SH-SY5Y (cell line): ENCODE measurements around the gene SETBP1.

Experiments used
- GATA2 ChIP-seq: IDR thresholded peaks from 2 replicates; pipeline ENCODE4 v1.6.1; 2011; ENCODE audit warnings: mild to moderate bottlenecking, low read depth, low read length
- GATA3 ChIP-seq: IDR thresholded peaks from 2 replicates; pipeline ENCODE4 v1.6.1; 2011; ENCODE audit warnings: low read depth, mild to moderate bottlenecking, low read length, moderate library complexity

Gene SETBP1

GRCh38 chr18:45014047-45014501 lies 333.4 kb downstream of the SETBP1 start:
- TF ChIP-seq GATA2: no peak

GRCh38 chr18:45015788-45016128 lies 335.1 kb downstream of the SETBP1 start:
- TF ChIP-seq GATA2: no peak

- TF ChIP-seq GATA3: no peak
- TF ChIP-seq GATA2: no peak
Measured at GRCh38 chr18:45019469-45019868, 338.8 kb downstream of the SETBP1 start.

GRCh38 chr18:45023519-45023918 lies 342.8 kb downstream of the SETBP1 start:
- TF ChIP-seq GATA3 (no peak), GATA2 (no peak)

GRCh38 chr18:45024357-45025088 lies 343.8 kb downstream of the SETBP1 start:
- TF ChIP-seq GATA3: no peak
- TF ChIP-seq GATA2: no peak

GRCh38 chr18:45025089-45025450 lies 344.4 kb downstream of the SETBP1 start:
- no peak for TF ChIP-seq GATA2
- no peak for TF ChIP-seq GATA3

- TF ChIP-seq GATA2: no peak
- TF ChIP-seq GATA3: no peak
Measured at GRCh38 chr18:45026162-45026561, 345.5 kb downstream of the SETBP1 start.

- no peak for TF ChIP-seq GATA2
- no peak for TF ChIP-seq GATA3
Measured at GRCh38 chr18:45034179-45034578, 353.5 kb downstream of the SETBP1 start.

GRCh38 chr18:45037618-45038017 lies 356.9 kb downstream of the SETBP1 start:
- TF ChIP-seq GATA2 (no peak), GATA3 (no peak)

GRCh38 chr18:45039376-45039775 lies 358.7 kb downstream of the SETBP1 start:
- no peak for TF ChIP-seq GATA2
- TF ChIP-seq GATA3: no peak

GRCh38 chr18:45040879-45041278 lies 360.2 kb downstream of the SETBP1 start:
- TF ChIP-seq GATA2 (no peak), GATA3 (no peak)

GRCh38 chr18:45044787-45045186 lies 364.1 kb downstream of the SETBP1 start:
- TF ChIP-seq GATA2: no peak
- no peak for TF ChIP-seq GATA3

GRCh38 chr18:45046228-45046627 lies 365.5 kb downstream of the SETBP1 start:
- TF ChIP-seq GATA3: no peak
- no peak for TF ChIP-seq GATA2

- no peak for TF ChIP-seq GATA2
- no peak for TF ChIP-seq GATA3
Measured at GRCh38 chr18:45046961-45047360, 366.3 kb downstream of the SETBP1 start.

- TF ChIP-seq GATA3 (no peak), GATA2 (no peak)
Measured at GRCh38 chr18:45049578-45050319, 369.1 kb downstream of the SETBP1 start.
